HepG2 (cell line): ENCODE measurements around the gene KDM6B. TPM values are rescaled to one million over a fixed set of nuclear protein-coding genes. Genes with fewer than 3 reads are reported as not detected.

Experiments used
- CBX1 ChIP-seq: IDR thresholded peaks from one replicate; pipeline ENCODE4 v1.6.1; 2016; ENCODE audit warnings: antibody characterized with exemption, low read depth
- ETV5 ChIP-seq: IDR thresholded peaks from 2 replicates; pipeline ENCODE4 v1.6.1; 2018; ENCODE audit warnings: missing biosample characterization, missing genetic modification reagents, inconsistent platforms, borderline replicate concordance
- HCFC1 ChIP-seq: fragments of 150-350 bp; IDR thresholded peaks from 2 replicates; pipeline ENCODE4 v1.6.1; 2014; ENCODE audit warnings: low read depth, low read length
- HNRNPL ChIP-seq: fragments of 200-400 bp; formaldehyde crosslinking; IDR thresholded peaks from 2 replicates; pipeline ENCODE4 v1.6.1; 2017; ENCODE audit warnings: mild to moderate bottlenecking, low read depth, low read length
- JARID2 ChIP-seq: sonication (generic); formaldehyde crosslinking; IDR thresholded peaks from 2 replicates; pipeline ENCODE4 v1.8.1; 2023; ENCODE audit warnings: missing genetic modification reagents, inconsistent platforms; ENCODE audit not compliant: insufficient replicate concordance
- KLF6 ChIP-seq: IDR thresholded peaks from 2 replicates; pipeline ENCODE4 v1.8.0; 2016; ENCODE audit warnings: missing biosample characterization, missing genetic modification reagents
- MED8 ChIP-seq: sonication (generic); formaldehyde crosslinking; IDR thresholded peaks from 2 replicates; pipeline ENCODE4 v1.8.1; 2023; ENCODE audit warnings: mild to moderate bottlenecking, missing genetic modification reagents; ENCODE audit not compliant: insufficient replicate concordance
- MIXL1 ChIP-seq: IDR thresholded peaks from 2 replicates; pipeline ENCODE4 v1.6.1; 2016
- PAWR ChIP-seq: sonication (generic); formaldehyde crosslinking; IDR thresholded peaks from 2 replicates; pipeline ENCODE4 v1.4.0; 2020; ENCODE audit warnings: missing genetic modification reagents, mild to moderate bottlenecking, borderline replicate concordance
- PHF21A ChIP-seq: sonication (generic); formaldehyde crosslinking; IDR thresholded peaks from 2 replicates; pipeline ENCODE4 v1.5.0; 2020; ENCODE audit warnings: mild to moderate bottlenecking, missing genetic modification reagents
- SMC3 ChIP-seq: IDR thresholded peaks from 2 replicates; pipeline ENCODE4 v1.6.1; 2011; ENCODE audit warnings: low read length, improper control_type of control experiment
- THAP11 ChIP-seq: IDR thresholded peaks from 2 replicates; pipeline ENCODE4 v1.6.1; 2016; ENCODE audit warnings: missing biosample characterization, missing genetic modification reagents
- ZIK1 ChIP-seq: sonication (generic); formaldehyde crosslinking; IDR thresholded peaks from 2 replicates; pipeline ENCODE4 v1.5.0; 2020; ENCODE audit warnings: mild to moderate bottlenecking, low read depth, missing genetic modification reagents, borderline replicate concordance
- ZNF230 ChIP-seq: sonication (generic); formaldehyde crosslinking; IDR thresholded peaks from 2 replicates; pipeline ENCODE4 v1.4.0; 2020; ENCODE audit warnings: mild to moderate bottlenecking, missing genetic modification reagents
- ZNF343 ChIP-seq: sonication (generic); formaldehyde crosslinking; IDR thresholded peaks from 2 replicates; pipeline ENCODE4 v1.4.0; 2020; ENCODE audit warnings: mild to moderate bottlenecking, missing genetic modification reagents
- ZNF510 ChIP-seq: sonication (generic); formaldehyde crosslinking; IDR thresholded peaks from 2 replicates; pipeline ENCODE4 v1.4.0; 2020; ENCODE audit warnings: low read depth, mild to moderate bottlenecking, missing genetic modification reagents
- ZSCAN30 ChIP-seq: sonication (generic); formaldehyde crosslinking; IDR thresholded peaks from 2 replicates; pipeline ENCODE4 v1.5.0; 2020; ENCODE audit warnings: mild to moderate bottlenecking, missing genetic modification reagents
- polyA plus RNA-seq, 8 experiments: library from polyadenylated mRNA; depleted of rRNA in 3 of 8; stranded (reverse) in 7 of 8; unstranded in 1 of 8; fragments of >200 nt; fragmentation: Illumina TruSeq in 4 of 8; extraction: Trizol in 4 of 8; gene quantifications; 2 replicates each; pipeline versions ENCODE4 v1.2.1 to v1.2.3, GENCODE V29; 2011 to 2016; ENCODE audit warnings: low read depth in 4 of 8, missing spikeins in 1 of 8, mixed read lengths in 1 of 8; ENCODE audit not compliant: insufficient read depth in 1 of 8
- total RNA-seq, 5 experiments: library from RNA; depleted of rRNA; stranded (reverse); fragments of >200 nt; fragmentation: Illumina TruSeq; extraction: Trizol; gene quantifications; 2 replicates each; pipeline ENCODE4 v1.2.3, GENCODE V29; 2016; ENCODE audit warnings: low read depth in 1 of 5
- TF ChIP-seq, protein P1 (sequence below), 2 experiments: sonication (generic) in 1 of 2; formaldehyde crosslinking in 1 of 2; IDR thresholded peaks; 2 replicates each; pipeline versions ENCODE4 v1.5.1 to v1.6.1; 2011 to 2020; ENCODE audit warnings: borderline replicate concordance in 1 of 2, low read depth in 1 of 2, low read length in 1 of 2, mild to moderate bottlenecking in 1 of 2, missing genetic modification reagents in 1 of 2, moderate library complexity in 1 of 2
- TF ChIP-seq, protein P2 (sequence below): sonication (generic); formaldehyde crosslinking; IDR thresholded peaks from 2 replicates; pipeline ENCODE4 v1.5.1; 2020; ENCODE audit warnings: missing genetic modification reagents, mild to moderate bottlenecking, borderline replicate concordance
- TF ChIP-seq, protein P3 (sequence below): IDR thresholded peaks from 2 replicates; pipeline ENCODE4 v1.6.1; 2016; ENCODE audit warnings: low read depth, borderline replicate concordance
- TF ChIP-seq, protein P4 (sequence below): IDR thresholded peaks from 2 replicates; pipeline ENCODE4 v1.6.1; 2012; ENCODE audit warnings: inconsistent platforms
- TF ChIP-seq, protein P5 (sequence below): sonication (generic); formaldehyde crosslinking; IDR thresholded peaks from 2 replicates; pipeline ENCODE4 v1.4.0; 2020; ENCODE audit warnings: missing genetic modification reagents, borderline replicate concordance

KDM6B gene
- total and polyA plus RNA-seq, 2 of the 13 experiments (the other 11 are each of a cell fraction or from before 2014, with no cell fraction given) = 1.3 to 2.1 TPM

DNA sequence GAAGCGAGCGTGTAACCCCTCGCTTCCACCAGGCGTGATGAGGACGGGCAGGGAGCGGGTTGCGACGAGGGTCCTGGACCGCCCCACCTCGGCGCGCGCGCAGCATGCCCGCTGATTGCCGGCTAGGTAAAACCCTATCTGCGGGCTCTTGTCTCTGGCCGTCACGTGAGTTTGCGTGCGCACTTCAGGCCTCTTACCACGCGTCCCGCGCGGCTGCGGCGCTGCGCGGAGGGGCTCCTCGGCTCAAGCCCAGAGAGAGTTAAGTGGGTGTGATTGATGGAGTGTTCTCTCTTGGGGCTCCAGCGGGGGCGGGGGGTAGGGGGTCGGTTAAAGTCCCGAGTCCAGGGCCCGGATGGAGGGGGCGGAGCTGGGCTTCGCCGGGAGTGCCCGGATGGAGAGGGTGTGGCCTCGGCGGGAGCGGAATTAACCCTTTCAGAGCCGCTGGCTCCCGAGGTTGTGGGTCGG, 7.9 kb downstream of the KDM6B start (continued):
- TF ChIP-seq, protein P1, sequence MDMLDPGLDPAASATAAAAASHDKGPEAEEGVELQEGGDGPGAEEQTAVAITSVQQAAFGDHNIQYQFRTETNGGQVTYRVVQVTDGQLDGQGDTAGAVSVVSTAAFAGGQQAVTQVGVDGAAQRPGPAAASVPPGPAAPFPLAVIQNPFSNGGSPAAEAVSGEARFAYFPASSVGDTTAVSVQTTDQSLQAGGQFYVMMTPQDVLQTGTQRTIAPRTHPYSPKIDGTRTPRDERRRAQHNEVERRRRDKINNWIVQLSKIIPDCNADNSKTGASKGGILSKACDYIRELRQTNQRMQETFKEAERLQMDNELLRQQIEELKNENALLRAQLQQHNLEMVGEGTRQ (IDR thresholded peaks at IDR 0.05; ENCODE audit: low read depth, low read length) = no peak
- TF ChIP-seq, protein P1 (CRISPR knock-in tag; IDR thresholded peaks at IDR 0.05; ENCODE audit: borderline replicate concordance) = peak; percentile 45; the same call in 1 of the 2 replicates
- TF ChIP-seq HCFC1 (no peak), KLF6 (CRISPR knock-in tag) (peak; percentile 35; the same call in 1 of the 2 replicates), HNRNPL (no peak), MIXL1 (CRISPR knock-in tag) (0 out of 2 replicates have a peak, but pooled peaks have one; percentile 2), CBX1 (no peak), ZNF230 (CRISPR knock-in tag) (no peak), PAWR (CRISPR knock-in tag) (no peak; the same call in 1 of the 2 replicates), ETV5 (no peak; the same call in 1 of the 2 replicates), JARID2 (CRISPR knock-in tag) (peak; percentile 34), ZNF510 (CRISPR knock-in tag) (0 out of 2 replicates have a peak, but pooled peaks have one; percentile 64), ZNF343 (peak; percentile 33; the same call in 1 of the 2 replicates), SMC3 (no peak), THAP11 (CRISPR knock-in tag) (peak; percentile 59; the same call in 1 of the 2 replicates), PHF21A (CRISPR knock-in tag) (peak; percentile 32; the same call in 1 of the 2 replicates), MED8 (CRISPR knock-in tag) (no peak), ZIK1 (CRISPR knock-in tag) (no peak), ZSCAN30 (no peak)
- TF ChIP-seq, protein P2, sequence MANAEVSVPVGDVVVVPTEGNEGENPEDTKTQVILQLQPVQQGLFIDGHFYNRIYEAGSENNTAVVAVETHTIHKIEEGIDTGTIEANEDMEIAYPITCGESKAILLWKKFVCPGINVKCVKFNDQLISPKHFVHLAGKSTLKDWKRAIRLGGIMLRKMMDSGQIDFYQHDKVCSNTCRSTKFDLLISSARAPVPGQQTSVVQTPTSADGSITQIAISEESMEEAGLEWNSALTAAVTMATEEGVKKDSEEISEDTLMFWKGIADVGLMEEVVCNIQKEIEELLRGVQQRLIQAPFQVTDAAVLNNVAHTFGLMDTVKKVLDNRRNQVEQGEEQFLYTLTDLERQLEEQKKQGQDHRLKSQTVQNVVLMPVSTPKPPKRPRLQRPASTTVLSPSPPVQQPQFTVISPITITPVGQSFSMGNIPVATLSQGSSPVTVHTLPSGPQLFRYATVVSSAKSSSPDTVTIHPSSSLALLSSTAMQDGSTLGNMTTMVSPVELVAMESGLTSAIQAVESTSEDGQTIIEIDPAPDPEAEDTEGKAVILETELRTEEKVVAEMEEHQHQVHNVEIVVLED (CRISPR knock-in tag) = no peak
- TF ChIP-seq, protein P3, sequence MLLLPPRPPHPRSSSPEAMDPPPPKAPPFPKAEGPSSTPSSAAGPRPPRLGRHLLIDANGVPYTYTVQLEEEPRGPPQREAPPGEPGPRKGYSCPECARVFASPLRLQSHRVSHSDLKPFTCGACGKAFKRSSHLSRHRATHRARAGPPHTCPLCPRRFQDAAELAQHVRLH (CRISPR knock-in tag) = no peak
- TF ChIP-seq, protein P4, sequence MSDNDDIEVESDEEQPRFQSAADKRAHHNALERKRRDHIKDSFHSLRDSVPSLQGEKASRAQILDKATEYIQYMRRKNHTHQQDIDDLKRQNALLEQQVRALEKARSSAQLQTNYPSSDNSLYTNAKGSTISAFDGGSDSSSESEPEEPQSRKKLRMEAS = no peak; the same call in 1 of the 2 replicates
- TF ChIP-seq, protein P5, sequence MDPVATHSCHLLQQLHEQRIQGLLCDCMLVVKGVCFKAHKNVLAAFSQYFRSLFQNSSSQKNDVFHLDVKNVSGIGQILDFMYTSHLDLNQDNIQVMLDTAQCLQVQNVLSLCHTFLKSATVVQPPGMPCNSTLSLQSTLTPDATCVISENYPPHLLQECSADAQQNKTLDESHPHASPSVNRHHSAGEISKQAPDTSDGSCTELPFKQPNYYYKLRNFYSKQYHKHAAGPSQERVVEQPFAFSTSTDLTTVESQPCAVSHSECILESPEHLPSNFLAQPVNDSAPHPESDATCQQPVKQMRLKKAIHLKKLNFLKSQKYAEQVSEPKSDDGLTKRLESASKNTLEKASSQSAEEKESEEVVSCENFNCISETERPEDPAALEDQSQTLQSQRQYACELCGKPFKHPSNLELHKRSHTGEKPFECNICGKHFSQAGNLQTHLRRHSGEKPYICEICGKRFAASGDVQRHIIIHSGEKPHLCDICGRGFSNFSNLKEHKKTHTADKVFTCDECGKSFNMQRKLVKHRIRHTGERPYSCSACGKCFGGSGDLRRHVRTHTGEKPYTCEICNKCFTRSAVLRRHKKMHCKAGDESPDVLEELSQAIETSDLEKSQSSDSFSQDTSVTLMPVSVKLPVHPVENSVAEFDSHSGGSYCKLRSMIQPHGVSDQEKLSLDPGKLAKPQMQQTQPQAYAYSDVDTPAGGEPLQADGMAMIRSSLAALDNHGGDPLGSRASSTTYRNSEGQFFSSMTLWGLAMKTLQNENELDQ = no peak
